Measurements from ENCODE around the gene LHX3. TPM values are rescaled to one million over a fixed set of nuclear protein-coding genes. Genes with fewer than 3 reads are reported as not detected.

Gene LHX3
- total RNA-seq, 1 donor from 2014 or later: not detected

GRCh38 chr9:136179101-136179616 is 25.8 kb downstream of the LHX3 start:
- no peaks in the 10 kb centered on the region for H3K36me3 ChIP-seq (ENCODE audit: control insufficient read depth, insufficient read depth, low read length)
- no peak for DNase-seq (ENCODE audit: low read depth)
- TF ChIP-seq CTCF (IDR thresholded peaks at IDR 0.05; ENCODE audit: insufficient read depth, low read length, poor library complexity, severe bottlenecking): no peak
- H3K27me3 ChIP-seq (ENCODE audit: control insufficient read depth, insufficient read depth, low read length): peaks cover 49% of the 10 kb centered on the region
- no peak overlapping the region for H3K4me3 ChIP-seq (ENCODE audit: low read depth, low read length)

- DNase-seq (ENCODE audit: low read depth): no peak
- Histone ChIP-seq H3K27me3 (ENCODE audit: control insufficient read depth, insufficient read depth, low read length) (peaks cover 49% of the 10 kb centered on the region), H3K4me3 (ENCODE audit: low read depth, low read length) (no peak overlapping the region), H3K36me3 (ENCODE audit: control insufficient read depth, insufficient read depth, low read length) (no peaks in the 10 kb centered on the region)
- TF ChIP-seq CTCF (IDR thresholded peaks at IDR 0.05; ENCODE audit: insufficient read depth, low read length, poor library complexity, severe bottlenecking): no peak
Measured at GRCh38 chr9:136178773-136179075, 26.2 kb downstream of the LHX3 start.

GRCh38 chr9:136178061-136178772 is 26.7 kb downstream of the LHX3 start:
- TF ChIP-seq CTCF (IDR thresholded peaks at IDR 0.05; ENCODE audit: insufficient read depth, low read length, poor library complexity, severe bottlenecking): no peak
- no peak overlapping the region for H3K4me3 ChIP-seq (ENCODE audit: low read depth, low read length)
- peaks cover 53% of the 10 kb centered on the region for H3K27me3 ChIP-seq (ENCODE audit: control insufficient read depth, insufficient read depth, low read length)
- DNase-seq (ENCODE audit: low read depth): no peak
- H3K36me3 ChIP-seq (ENCODE audit: control insufficient read depth, insufficient read depth, low read length): no peaks in the 10 kb centered on the region

GRCh38 chr9:136177224-136177623 is 27.7 kb downstream of the LHX3 start:
- H3K4me3 ChIP-seq (ENCODE audit: low read depth, low read length): no peak overlapping the region
- no peak for DNase-seq (ENCODE audit: low read depth)
- peaks cover 55% of the 10 kb centered on the region for H3K27me3 ChIP-seq (ENCODE audit: control insufficient read depth, insufficient read depth, low read length)
- H3K36me3 ChIP-seq (ENCODE audit: control insufficient read depth, insufficient read depth, low read length): no peaks in the 10 kb centered on the region
- no peak for TF ChIP-seq CTCF (IDR thresholded peaks at IDR 0.05; ENCODE audit: insufficient read depth, low read length, poor library complexity, severe bottlenecking)

GRCh38 chr9:136175616-136176197 is 29.2 kb downstream of the LHX3 start:
- Histone ChIP-seq H3K27me3 (ENCODE audit: control insufficient read depth, insufficient read depth, low read length) (peaks cover 61% of the 10 kb centered on the region), H3K36me3 (ENCODE audit: control insufficient read depth, insufficient read depth, low read length) (no peaks in the 10 kb centered on the region), H3K4me3 (ENCODE audit: low read depth, low read length) (no peak overlapping the region)
- no peak for DNase-seq (ENCODE audit: low read depth)
- TF ChIP-seq CTCF (IDR thresholded peaks at IDR 0.05; ENCODE audit: insufficient read depth, low read length, poor library complexity, severe bottlenecking): no peak
